ENCODE measurements around the gene SRRT.

- TF ChIP-seq POLR2AphosphoS5 (IDR thresholded peaks at IDR 0.05; ENCODE audit: low read depth, low read length) (no peak), TAF1 (IDR thresholded peaks at IDR 0.05; ENCODE audit: low read depth, low read length) (no peak), POLR2A (IDR thresholded peaks at IDR 0.05; ENCODE audit: low read depth, low read length) (no peak)
Observed at GRCh38 chr7:100825215-100825671, 49.7 kb upstream of the SRRT start.

Measured in GM12891 (cell line).